Lower lobe of right lung (tissue), 2 donors: Measurements from ENCODE around the gene FMO5. TPM values are rescaled to one million over a fixed set of nuclear protein-coding genes. Genes with fewer than 3 reads are reported as not detected.
"Not testable (repeated sequence)": the region's sequence is repeated elsewhere in the genome, so short reads cannot be mapped to it uniquely, and the experiment has no call there.

Source experiments
- ATAC-seq, 2 donors: fragments of 200-7000 bp; cut with Tn5 transposase; one replicate each; pipeline ENCODE4 v1.9.1; 2020 to 2022; ENCODE audit warnings: mild to moderate bottlenecking in 2 of 2, moderate library complexity in 2 of 2
- DNase-seq: peaks from one replicate; pipeline ENCODE4 v3.0.0-alpha.2; 2020
- H3K27ac ChIP-seq: fragments of 200-600 bp; one replicate; pipeline ENCODE4 v1.8.0; 2022
- H3K27me3 ChIP-seq: fragments of 200-600 bp; one replicate; pipeline ENCODE4 v1.8.0; 2022; ENCODE audit warnings: low read depth
- H3K36me3 ChIP-seq: fragments of 200-600 bp; one replicate; pipeline ENCODE4 v1.8.0; 2022; ENCODE audit warnings: mild to moderate bottlenecking
- H3K4me1 ChIP-seq: fragments of 200-600 bp; one replicate; pipeline ENCODE4 v1.8.0; 2022
- H3K4me3 ChIP-seq: fragments of 200-600 bp; one replicate; pipeline ENCODE4 v1.8.0; 2022; ENCODE audit warnings: mild to moderate bottlenecking
- H3K9me3 ChIP-seq: fragments of 200-600 bp; one replicate; pipeline ENCODE4 v1.8.0; 2022
- CTCF ChIP-seq: fragments of 200-600 bp; IDR thresholded peaks from one replicate; pipeline ENCODE4 v1.8.0; 2022; ENCODE audit warnings: antibody characterized with exemption, mild to moderate bottlenecking
- intact Hi-C: fragments of 100-400 bp; cut with DNase I; formaldehyde crosslinking; loops from one replicate; pipeline ENCODE4 v1.11.0; 2022
- total RNA-seq: library from RNA; stranded (reverse); fragmentation: NEBNext Ultra II Directional; extraction: Animal tissue kit (Norgen Biotek cat#: 25700); gene quantifications from one replicate; pipeline ENCODE4 v1.2.1, GENCODE V29; 2021
- donor health status: DM: no; HTN: yes; CAD: no; lungs with severe emphysema.

Gene FMO5
- total RNA-seq, 1 donor from 2014 or later, result 106 TPM

- intact Hi-C loops, result no loop called here
- H3K9me3 ChIP-seq, result no peaks in the 10 kb centered on the region
- ATAC-seq, result no peak
- H3K4me1 ChIP-seq, result no peaks in the 10 kb centered on the region
- TF ChIP-seq CTCF, result no peak
- no peak overlapping the region for H3K4me3 ChIP-seq
- no peak for DNase-seq
- no peaks in the 10 kb centered on the region for H3K27me3 ChIP-seq
- no peak overlapping the region for H3K27ac ChIP-seq
- peaks cover under 1% of the 10 kb centered on the region for H3K36me3 ChIP-seq
Observed at GRCh38 chr1:147201786-147202185, 23.4 kb downstream of the FMO5 start.

- no peak for ATAC-seq
- no peak overlapping the region for H3K27ac ChIP-seq
Observed at GRCh38 chr1:147201276-147201675, 23.9 kb downstream of the FMO5 start.

GRCh38 chr1:147197324-147197723 is 27.8 kb downstream of the FMO5 start:
- intact Hi-C loops, H3K27ac ChIP-seq, H3K4me3 ChIP-seq, H3K27me3 ChIP-seq, H3K36me3 ChIP-seq, H3K4me1 ChIP-seq, DNase-seq, H3K9me3 ChIP-seq: not testable (repeated sequence)
- ATAC-seq, result peak in 1 of 2 donors; percentile 36

More at GRCh38 chr1:147201276-147201675, 23.9 kb downstream of the FMO5 start:
- Histone ChIP-seq H3K4me1 (no peaks in the 10 kb centered on the region), H3K27me3 (no peaks in the 10 kb centered on the region), H3K4me3 (no peak overlapping the region), H3K9me3 (no peaks in the 10 kb centered on the region), H3K36me3 (no peaks in the 10 kb centered on the region)
- TF ChIP-seq CTCF, result no peak
- DNase-seq, result no peak
- intact Hi-C loops, result no loop called here

- H3K36me3 ChIP-seq, result no peaks in the 10 kb centered on the region
Observed at GRCh38 chr1:147189514-147189913, 35.6 kb downstream of the FMO5 start.

GRCh38 chr1:147185432-147185831 is 39.7 kb downstream of the FMO5 start:
- intact Hi-C loops, result no loop called here
- no peak for DNase-seq
- ATAC-seq, result no peak
- TF ChIP-seq CTCF, result no peak
- Histone ChIP-seq H3K27ac (no peak overlapping the region), H3K4me3 (no peak overlapping the region), H3K9me3 (no peaks in the 10 kb centered on the region), H3K27me3 (no peaks in the 10 kb centered on the region), H3K36me3 (no peaks in the 10 kb centered on the region), H3K4me1 (no peaks in the 10 kb centered on the region)

More at GRCh38 chr1:147189514-147189913, 35.6 kb downstream of the FMO5 start:
- DNase-seq (no peak), ATAC-seq (no peak)
- Histone ChIP-seq H3K4me3 (no peak overlapping the region), H3K9me3 (no peaks in the 10 kb centered on the region), H3K27me3 (no peaks in the 10 kb centered on the region), H3K27ac (no peak overlapping the region), H3K4me1 (no peaks in the 10 kb centered on the region)
- TF ChIP-seq CTCF, result no peak
- intact Hi-C loops, result no loop called here

GRCh38 chr1:147177611-147178380 is 47.3 kb downstream of the FMO5 start:
- DNase-seq (no peak), ATAC-seq (no peak)
- Histone ChIP-seq H3K27ac (peak overlapping the region; percentile 26), H3K36me3 (no peaks in the 10 kb centered on the region), H3K9me3 (no peaks in the 10 kb centered on the region), H3K27me3 (no peaks in the 10 kb centered on the region), H3K4me1 (peaks cover 13% of the 10 kb centered on the region), H3K4me3 (peak overlapping the region; percentile 10)
- no peak for TF ChIP-seq CTCF
- intact Hi-C loops, result loop anchor here (10.0 kb wide), 1 partner anchor 67 kb away; the partner anchor contains the start of gene CHD1L
